ENCODE measurements around the gene HPX. TPM values are rescaled to one million over a fixed set of nuclear protein-coding genes. Genes with fewer than 3 reads are reported as not detected.

The HPX gene
- total RNA-seq, 1 experiment from 2014 or later, result 1.2 TPM

DNA sequence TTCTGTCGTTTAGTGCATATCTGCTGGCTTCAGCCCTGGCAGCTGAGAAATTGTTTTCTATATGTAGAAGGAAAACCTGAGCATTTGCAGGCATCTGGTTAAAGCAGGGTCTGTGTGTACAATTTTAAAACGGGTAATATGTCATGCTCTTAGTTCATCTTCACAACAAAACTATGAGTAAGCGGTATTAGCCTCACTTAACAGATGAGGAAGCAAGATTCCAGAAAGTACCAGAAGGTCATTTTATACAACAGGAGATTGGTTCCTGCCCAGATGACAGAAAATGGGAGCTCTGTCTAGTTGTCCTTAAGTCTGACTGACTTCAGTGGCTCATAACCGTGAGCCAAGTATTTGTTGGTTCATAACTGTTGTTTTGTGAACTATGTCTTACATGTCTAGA is 41.7 kb upstream of the HPX start:
- Histone ChIP-seq H2BK12ac (ENCODE audit: insufficient read length, low read depth, low read length) (no peak overlapping the region), H3K9ac (ENCODE audit: extremely low read depth, insufficient read length, low read length) (no peak overlapping the region), H3T11ph (ENCODE audit: low read length) (no peak overlapping the region), H2BK20ac (ENCODE audit: low read depth, low read length, poor library complexity, severe bottlenecking) (no peak overlapping the region), H3K27me3 (ENCODE audit: insufficient read depth, low read length) (no peaks in the 10 kb centered on the region), H3K14ac (ENCODE audit: insufficient read depth, low read length) (no peak overlapping the region), H2BK120ac (ENCODE audit: low read depth, low read length, poor library complexity, severe bottlenecking) (no peak overlapping the region), H2BK15ac (ENCODE audit: low read depth, low read length) (no peak overlapping the region), H2BK5ac (ENCODE audit: insufficient read length, low read length) (no peak overlapping the region), H2AK5ac (ENCODE audit: insufficient read length, low read length) (no peak overlapping the region), H3K27ac (ENCODE audit: insufficient read length, low read depth, low read length) (no peak overlapping the region), H3K4me2 (ENCODE audit: insufficient read depth, insufficient read length, low read length) (peak overlapping the region; percentile 80), H4K91ac (ENCODE audit: insufficient read length, low read depth, low read length) (no peak overlapping the region), H3K18ac (ENCODE audit: insufficient read length, low read depth, low read length) (no peak overlapping the region), H3K4me1 (ENCODE audit: insufficient read depth, low read length) (no peaks in the 10 kb centered on the region; the same call in 1 of the 2 replicates), H3K79me1 (ENCODE audit: insufficient read depth, low read depth, low read length, poor library complexity, severe bottlenecking) (peaks cover 16% of the 10 kb centered on the region), H3K56ac (ENCODE audit: insufficient read length, low read depth, low read length) (no peak overlapping the region), H3K79me2 (ENCODE audit: insufficient read depth, low read length) (peaks cover 18% of the 10 kb centered on the region; the same call in 1 of the 2 replicates), H4K8ac (replicated peaks; ENCODE audit: insufficient read length, low read depth, low read length) (no peak overlapping the region), H4K5ac (ENCODE audit: insufficient read length, low read depth, low read length) (no peak overlapping the region), H2AFZ (ENCODE audit: low read length) (no peak overlapping the region), H3K9me3 (ENCODE audit: control insufficient read depth, low read depth, low read length) (no peaks in the 10 kb centered on the region), H3K4ac (ENCODE audit: low read depth, low read length) (no peak overlapping the region), H3K23ac (ENCODE audit: insufficient read length, low read depth, low read length) (no peak overlapping the region), H4K20me1 (ENCODE audit: control insufficient read depth, insufficient read depth, insufficient read length) (no peaks in the 10 kb centered on the region), H3K23me2 (ENCODE audit: insufficient read length, low read depth, low read length, poor library complexity, severe bottlenecking) (peaks cover 13% of the 10 kb centered on the region)
- Mint-ChIP-seq H3K4me3 (peak overlapping the region; percentile 98 to 99), H3K27ac (peak overlapping the region in 2 of 3 experiments; percentile 22 to 62; a peak in 3 of 7 replicates), H3K9me3 (no peaks in the 10 kb centered on the region), H3K27me3 (ENCODE audit: low read depth) (no peaks in the 10 kb centered on the region; the same call in 1 of the 2 replicates), H3K4me1 (peaks cover 11 to 13% of the 10 kb centered on the region in 2 experiments), H3K36me3 (ENCODE audit: insufficient read depth in 1 of 3, low read depth in 3 of 3) (peaks cover 36 to 45% (median 40%) of the 10 kb centered on the region in 3 experiments)
- TF ChIP-seq, protein P1, sequence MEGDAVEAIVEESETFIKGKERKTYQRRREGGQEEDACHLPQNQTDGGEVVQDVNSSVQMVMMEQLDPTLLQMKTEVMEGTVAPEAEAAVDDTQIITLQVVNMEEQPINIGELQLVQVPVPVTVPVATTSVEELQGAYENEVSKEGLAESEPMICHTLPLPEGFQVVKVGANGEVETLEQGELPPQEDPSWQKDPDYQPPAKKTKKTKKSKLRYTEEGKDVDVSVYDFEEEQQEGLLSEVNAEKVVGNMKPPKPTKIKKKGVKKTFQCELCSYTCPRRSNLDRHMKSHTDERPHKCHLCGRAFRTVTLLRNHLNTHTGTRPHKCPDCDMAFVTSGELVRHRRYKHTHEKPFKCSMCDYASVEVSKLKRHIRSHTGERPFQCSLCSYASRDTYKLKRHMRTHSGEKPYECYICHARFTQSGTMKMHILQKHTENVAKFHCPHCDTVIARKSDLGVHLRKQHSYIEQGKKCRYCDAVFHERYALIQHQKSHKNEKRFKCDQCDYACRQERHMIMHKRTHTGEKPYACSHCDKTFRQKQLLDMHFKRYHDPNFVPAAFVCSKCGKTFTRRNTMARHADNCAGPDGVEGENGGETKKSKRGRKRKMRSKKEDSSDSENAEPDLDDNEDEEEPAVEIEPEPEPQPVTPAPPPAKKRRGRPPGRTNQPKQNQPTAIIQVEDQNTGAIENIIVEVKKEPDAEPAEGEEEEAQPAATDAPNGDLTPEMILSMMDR (conservative IDR thresholded peaks at IDR 0.05), result no peak
- WGBS (ENCODE audit: extremely low coverage, insufficient read length, low lambda C conversion rate), result no CpG with 5 or more reads among the region's 4 CpGs
- DNase-seq, result no peak
